GM19328 (cell line): Measurements from ENCODE around the gene TP63.

ENCODE experiments used
- ATAC-seq: cut with Tn5 transposase; IDR thresholded peaks from one replicate; pipeline ENCODE4 v1.9.1; 2021; ENCODE audit warnings: mild to moderate bottlenecking, moderate library complexity; ENCODE audit not compliant: unreplicated experiment

TP63 gene

GRCh38 chr3:189806171-189806951, 175.2 kb downstream of the TP63 start:
- no peak for ATAC-seq

GRCh38 chr3:189808246-189809007, 177.2 kb downstream of the TP63 start:
- no peak for ATAC-seq

- no peak for ATAC-seq
Measured at GRCh38 chr3:189809583-189809982, 178.4 kb downstream of the TP63 start.

DNA sequence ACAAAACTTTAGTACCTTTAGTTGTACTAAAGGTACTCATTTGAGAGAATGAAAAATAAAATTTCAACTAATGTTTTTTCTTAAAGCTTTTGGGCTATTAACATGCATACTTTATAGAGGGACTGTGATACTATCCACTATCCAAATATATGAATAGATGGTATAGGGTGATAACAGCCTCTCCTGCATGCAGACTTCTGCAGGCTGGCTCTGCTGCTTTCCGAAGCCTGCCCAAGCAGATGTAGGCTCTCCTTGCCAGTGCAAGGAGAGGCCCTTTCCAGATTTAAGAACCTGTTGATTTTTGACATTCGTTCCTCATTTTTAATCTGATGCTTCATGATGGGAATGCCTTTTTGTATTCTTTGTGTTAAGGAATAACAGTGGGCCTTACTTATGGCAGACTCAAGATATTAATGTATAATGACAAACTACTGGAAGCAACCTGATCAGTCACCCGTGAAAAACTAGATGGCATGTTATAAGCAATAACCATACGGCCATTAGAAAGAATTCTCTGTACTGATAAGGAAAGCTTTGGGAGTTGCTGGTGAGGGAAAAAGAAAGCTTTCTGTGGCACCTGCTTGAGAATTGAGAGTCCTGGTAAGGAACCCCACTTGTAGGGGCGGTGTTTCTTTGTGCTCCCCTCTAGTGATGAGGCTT, 181.7 kb downstream of the TP63 start:
- ATAC-seq: no peak

- no peak for ATAC-seq
Measured at GRCh38 chr3:189813647-189814240, 182.6 kb downstream of the TP63 start.

DNA sequence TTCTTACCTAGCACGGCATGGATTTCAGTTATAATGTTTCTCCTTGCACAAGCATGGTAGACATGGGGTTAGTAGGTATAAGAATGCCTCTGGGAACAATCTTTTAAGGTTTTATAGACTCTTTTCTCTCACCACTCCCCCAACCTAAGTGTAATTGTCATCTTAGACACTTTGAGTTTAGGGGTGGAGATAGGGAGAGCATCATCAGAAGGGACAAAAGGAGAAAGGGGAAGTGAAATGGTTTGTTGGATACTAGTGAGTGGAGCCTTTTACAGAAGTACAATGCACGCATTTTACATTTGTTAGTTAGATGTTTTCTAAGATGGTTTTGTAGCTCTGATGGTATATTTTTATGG, 189.2 kb downstream of the TP63 start:
- peak; percentile 72 for ATAC-seq

- ATAC-seq: no peak
Measured at GRCh38 chr3:189821262-189821661, 190.1 kb downstream of the TP63 start.

DNA sequence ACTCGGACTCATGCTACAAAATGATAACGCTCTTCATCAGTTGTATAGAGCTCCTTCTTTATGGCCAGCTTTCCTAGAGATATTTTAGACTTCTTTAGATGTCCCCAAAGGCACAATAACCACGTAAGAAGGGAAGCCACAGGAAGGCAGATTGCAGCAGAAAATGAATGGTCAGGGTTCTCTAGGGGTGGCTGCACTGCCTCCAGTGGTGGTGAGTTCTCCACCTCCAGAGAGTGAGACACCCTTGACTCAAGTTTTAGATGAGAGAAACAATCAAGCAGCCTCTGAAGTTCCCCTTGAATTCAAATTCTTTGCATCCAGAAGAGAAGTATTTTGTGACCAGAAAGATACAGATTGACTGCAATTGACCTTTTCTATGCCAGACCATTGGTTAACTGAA, 191.5 kb downstream of the TP63 start:
- no peak for ATAC-seq

DNA sequence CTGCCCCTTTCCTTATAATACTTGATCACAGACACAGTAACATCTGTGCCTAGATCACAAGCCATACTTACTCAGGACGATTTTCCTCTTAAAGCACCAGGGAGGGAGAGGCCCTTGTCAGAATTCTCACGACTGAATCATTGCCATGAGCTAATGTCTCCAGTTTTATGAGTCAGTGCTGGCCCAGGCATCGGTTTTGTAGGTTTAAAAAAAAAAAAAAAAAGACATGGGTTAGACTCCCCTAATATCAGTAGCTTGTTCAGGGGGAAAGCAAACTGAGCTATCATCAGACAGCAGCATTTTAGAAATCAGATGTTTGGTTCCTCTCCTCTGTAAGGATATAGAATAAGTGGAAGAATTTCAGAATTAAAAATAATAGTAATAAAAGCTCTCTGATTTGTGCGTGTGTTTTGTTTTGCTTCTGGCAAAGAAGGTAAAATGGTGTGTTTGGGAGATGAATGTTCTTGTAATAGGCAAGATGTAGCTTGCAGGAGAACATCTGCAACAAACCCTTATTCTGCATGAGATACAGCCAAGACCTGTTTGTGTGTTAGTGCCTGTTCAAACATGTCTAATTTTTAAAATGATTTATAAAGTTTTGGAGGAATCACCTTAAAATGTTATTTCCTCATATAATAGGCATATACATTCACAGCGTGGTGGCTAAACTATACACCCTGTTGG, 193.6 kb downstream of the TP63 start:
- ATAC-seq: no peak

DNA sequence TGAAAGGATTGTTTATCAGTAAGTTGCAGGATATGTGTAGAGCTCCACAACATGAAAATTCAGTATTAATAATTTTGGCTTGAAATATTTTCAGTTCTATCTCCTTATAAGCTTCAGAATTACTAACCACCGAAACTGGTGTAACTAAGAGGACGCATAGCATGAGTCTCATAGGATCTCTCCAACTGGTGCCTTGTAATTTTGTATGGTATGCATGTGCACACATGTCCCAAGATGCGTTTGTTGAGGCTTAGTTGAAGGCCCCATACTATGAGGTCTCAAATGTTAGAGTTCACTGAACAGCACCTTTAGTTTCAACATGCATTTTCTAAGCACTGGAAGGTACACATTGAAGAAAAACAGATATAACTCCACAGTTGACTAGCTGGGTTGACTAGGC, 195.4 kb downstream of the TP63 start:
- no peak for ATAC-seq

GRCh38 chr3:189827108-189827507, 195.9 kb downstream of the TP63 start:
- no peak for ATAC-seq

GRCh38 chr3:189830401-189830800, 199.2 kb downstream of the TP63 start:
- no peak for ATAC-seq

- no peak for ATAC-seq
Measured at GRCh38 chr3:189833266-189833665, 202.1 kb downstream of the TP63 start.

DNA sequence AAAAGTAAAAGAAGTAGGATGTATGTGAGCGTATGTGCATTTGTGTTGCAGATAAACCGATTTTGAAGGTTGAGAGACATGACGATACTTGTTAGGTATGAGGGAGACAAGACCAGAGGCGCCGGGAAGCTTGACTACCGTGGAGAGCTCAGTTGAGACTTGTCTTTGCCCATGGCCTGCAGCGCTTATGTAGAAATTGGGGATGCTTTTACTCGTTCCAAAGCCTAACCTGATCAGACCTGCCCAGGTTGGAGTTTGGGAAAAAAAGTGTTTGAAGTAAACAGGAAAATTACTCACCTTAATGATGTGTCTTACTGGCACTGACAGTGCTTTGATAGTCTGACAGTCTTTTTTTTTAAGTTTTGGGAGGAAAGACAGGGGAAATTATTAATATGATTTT, 202.8 kb downstream of the TP63 start:
- ATAC-seq: no peak

DNA sequence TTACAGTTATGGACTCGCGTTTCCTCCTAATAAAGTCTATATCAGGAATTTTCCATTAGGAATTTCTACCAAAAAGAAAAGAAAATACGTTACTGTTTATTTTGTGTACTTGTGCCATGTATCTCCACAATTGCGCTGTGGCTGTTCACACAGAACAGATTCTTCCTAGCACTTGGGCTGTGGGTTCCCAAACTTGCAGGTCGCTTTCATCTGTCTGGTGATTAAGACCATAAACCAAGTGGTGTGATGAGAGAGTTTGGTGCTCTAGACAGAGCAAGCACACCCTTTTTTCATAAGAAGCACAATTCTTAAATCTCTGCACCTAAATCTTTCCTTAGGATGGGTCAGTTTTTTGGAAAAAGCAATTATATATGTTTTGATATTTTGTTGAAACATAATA, 203.3 kb downstream of the TP63 start:
- no peak for ATAC-seq

GRCh38 chr3:189836795-189837194, 205.6 kb downstream of the TP63 start:
- ATAC-seq: no peak

DNA sequence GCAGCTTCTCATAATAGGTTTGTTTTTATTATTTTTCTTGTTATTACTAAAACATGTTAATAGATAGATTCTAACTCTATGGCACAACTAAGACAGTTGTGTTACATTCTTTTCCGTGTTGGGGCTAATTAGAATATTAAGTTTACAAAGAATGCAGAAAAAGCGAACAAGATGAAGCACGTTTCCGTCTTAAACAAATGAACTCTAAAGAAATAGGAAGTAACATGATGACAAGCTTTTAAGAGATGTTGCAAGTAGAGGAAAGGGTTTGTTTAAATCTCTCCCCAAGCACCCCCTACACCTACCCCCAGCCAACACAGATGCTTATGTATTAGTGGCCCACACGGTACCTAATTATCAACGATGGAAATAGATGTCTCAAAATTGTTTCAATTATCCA, 207.1 kb downstream of the TP63 start:
- no peak for ATAC-seq

GRCh38 chr3:189839576-189839975, 208.4 kb downstream of the TP63 start:
- ATAC-seq: no peak

DNA sequence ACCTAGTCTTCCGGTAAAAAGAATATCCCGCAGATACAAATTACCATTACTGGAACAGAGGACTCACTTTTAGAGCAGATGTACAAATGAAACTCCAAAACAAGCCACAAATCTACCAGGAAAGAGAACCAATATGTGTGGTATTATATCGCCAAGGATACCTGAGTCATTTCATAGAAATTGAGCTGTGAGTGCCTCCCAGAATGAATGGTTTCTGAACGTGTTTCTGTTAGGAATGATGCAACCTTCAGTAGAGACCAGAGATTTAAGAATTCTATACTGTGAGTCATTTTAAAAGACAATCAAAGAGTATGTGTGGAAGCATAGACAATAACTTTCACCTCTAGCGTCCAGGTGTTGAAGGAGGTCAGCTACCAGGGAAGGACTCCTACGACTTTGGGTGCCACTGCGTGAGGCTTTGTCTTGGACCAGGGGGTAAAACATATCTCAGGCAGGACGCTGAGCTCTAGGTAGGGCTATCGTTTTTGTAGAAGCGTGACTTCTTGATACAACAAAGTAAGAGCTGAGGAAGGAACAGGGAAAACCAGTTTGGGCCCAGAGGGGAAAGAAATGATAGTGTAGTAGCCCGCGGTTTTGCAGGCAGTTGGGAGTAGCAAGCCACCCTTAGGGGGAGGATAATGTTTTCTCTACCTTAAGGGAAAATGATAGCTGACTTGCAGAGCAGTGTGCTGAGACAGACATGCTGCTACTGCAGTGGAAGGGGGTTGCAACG, 210.4 kb downstream of the TP63 start:
- no peak for ATAC-seq
